IPS-11a (cell line): ENCODE data around the gene ABCA2.
A peak's percentile ranks its signal among the peaks of the same experiment; 100 is the strongest.

Source experiments
- H3K4me3 ChIP-seq: one replicate; pipeline ENCODE4 v1.5.1; 2013; ENCODE audit warnings: low read depth, low read length, control low read depth

Gene ABCA2

DNA sequence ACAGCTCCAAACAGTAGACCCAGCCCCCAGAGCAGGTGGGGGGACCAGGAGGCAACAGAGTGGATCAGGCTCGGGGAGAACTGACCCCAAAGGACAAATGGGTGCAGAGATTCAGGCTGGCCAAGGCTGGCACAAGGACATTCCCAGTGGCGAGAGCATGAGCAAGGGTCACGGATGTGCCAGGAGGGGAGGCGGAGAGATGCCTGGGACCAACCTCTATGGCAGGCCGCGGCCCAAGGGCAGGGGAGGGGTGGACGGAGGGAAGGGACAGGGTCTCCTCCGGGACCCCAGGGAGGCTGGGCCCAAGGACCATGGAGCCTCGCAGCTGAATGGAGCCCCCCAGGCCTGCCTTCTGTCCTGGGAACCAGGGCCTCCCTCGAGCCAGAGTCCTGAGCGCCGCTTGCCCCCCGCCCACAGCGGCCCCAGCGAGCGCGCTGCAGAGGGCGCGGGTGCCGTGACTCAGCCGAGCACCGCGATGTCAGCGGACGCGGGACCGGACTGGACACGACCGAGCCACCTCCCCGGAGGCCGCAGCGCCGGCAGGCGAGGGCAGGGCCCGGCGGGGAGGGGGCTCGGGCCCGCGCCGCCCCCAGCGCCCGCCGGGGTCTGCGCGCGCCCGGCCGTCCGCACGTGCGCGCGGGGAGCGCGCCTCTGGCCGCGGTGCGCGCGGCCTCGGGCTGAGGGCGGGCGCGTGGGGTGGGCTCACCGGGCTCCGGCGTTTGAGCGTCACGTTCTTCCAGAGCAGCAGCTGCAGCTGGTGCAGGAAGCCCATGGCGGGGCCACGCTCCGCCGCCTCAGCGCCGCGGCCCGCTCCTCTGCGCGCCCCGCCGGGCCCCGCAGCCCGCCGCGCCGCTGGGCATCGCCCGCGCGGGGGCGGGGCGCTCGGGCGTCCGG is at the start of gene ABCA2:
Gene ABCA2, minus strand, starts transcription at position 869 of the 894 bp plus-strand sequence. Its CDS starts 97 bp downstream, at position 772.
- peak within 1 kb of the TSS; percentile 39 for H3K4me3 ChIP-seq

- H3K4me3 ChIP-seq: peak within 1 kb of the TSS; percentile 42
Observed at GRCh38 chr9:137077010-137077747, 49.1 kb upstream of the ABCA2 start, which contains the start of gene UAP1L1. TSS of gene UAP1L1 (plus strand) at chr9:137077517. CDS start at chr9:137077533, 16 bp downstream.

GRCh38 chr9:137076636-137077009 is 48.6 kb upstream of the ABCA2 start:
- H3K4me3 ChIP-seq: peak overlapping the region; percentile 18

- H3K4me3 ChIP-seq: no peak overlapping the region
Observed at GRCh38 chr9:137075275-137075775, 47.3 kb upstream of the ABCA2 start.

DNA sequence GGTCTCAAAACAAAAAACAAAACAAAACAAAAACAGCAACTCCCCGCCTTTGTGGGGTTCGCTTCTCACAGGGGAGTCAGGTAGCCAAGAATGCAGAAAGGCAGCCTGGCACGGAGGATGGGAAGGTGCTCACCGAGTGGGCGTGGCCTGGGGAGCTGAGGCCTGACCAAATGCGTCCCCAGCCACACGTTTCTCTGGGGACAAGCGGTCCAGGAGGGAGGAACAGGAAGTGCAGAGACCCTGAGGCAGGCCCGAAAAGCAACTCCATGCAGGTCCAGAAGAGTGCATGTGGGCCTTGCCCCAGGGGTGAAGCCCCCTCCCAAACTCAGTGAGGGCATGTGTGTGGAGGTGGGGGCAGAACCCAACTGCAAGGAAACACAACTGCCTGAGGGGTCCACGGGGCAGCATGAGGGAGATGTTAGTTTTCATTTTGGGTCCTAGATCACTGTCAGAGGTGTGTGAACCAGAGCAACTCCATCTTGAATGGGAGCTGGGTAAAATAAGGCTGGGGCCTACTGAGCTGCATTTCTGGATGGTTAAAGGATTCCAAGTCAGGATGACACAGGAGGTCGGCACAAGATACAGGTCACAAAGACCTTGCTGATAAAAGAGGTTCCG is 46.7 kb upstream of the ABCA2 start:
- H3K4me3 ChIP-seq: no peak overlapping the region

DNA sequence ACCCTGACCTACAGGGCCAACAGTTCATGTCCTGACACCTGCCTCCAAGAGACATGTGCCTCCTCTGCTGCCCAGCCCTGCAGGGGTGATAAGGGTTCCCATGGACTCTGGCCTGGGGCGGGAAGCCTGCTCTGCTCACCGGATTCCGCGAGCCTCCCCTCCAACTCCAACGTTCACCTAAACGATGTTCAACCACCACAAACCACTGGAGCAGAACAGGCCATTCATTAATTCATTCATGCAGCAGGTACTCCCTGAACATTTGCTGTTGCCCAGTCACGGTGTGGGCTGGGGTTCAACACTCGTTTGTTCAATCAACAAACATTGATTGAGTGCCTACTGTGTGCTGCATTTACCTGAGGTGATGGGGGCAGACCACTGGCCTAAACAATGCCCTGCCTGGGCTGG is 46.0 kb upstream of the ABCA2 start:
- no peak overlapping the region for H3K4me3 ChIP-seq

GRCh38 chr9:137071282-137071681 is 43.2 kb upstream of the ABCA2 start:
- no peak overlapping the region for H3K4me3 ChIP-seq

GRCh38 chr9:137070906-137071275 is 42.9 kb upstream of the ABCA2 start:
- peak overlapping the region; percentile 4 for H3K4me3 ChIP-seq

GRCh38 chr9:137070201-137070905 is 42.3 kb upstream of the ABCA2 start, which contains the start of gene SAPCD2:
TSS of gene SAPCD2 (minus strand) at chr9:137070557. CDS start at chr9:137070460, 97 bp downstream.
- peak within 1 kb of the TSS; percentile 56 for H3K4me3 ChIP-seq

DNA sequence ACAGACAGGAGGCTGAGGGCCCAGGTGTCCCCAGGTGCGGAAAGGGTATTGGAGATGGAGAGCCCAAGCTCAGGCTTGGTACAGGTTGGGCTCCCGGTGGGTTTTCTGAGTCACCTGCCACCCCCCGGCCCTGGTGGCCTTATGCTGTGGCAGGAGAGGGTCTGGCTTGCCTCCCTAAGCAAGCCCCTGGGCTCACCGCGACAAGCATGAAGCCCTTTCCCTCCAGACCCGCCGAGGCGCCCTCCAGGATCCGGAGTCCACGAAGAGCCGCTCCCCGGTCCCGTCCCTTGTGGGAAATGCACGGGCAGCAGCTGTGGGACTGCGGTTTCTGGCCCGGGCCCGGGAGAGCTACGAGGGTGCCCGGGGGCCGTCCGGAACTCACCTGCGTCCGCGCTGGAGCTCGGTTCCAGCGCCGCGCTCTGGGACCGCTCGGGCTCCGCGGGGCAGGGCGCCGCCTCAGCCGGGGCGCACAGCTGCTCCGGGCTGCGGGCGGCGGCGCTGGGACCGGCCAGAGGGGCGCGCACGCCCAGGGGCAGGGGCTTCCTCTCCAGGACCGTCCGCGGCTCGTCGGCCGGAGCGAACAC is 41.6 kb upstream of the ABCA2 start:
- peak overlapping the region; percentile 56 for H3K4me3 ChIP-seq

- peak overlapping the region; percentile 56 for H3K4me3 ChIP-seq
Observed at GRCh38 chr9:137068539-137069507, 40.8 kb upstream of the ABCA2 start.

GRCh38 chr9:137067860-137068538 is 40.0 kb upstream of the ABCA2 start:
- H3K4me3 ChIP-seq: no peak overlapping the region

DNA sequence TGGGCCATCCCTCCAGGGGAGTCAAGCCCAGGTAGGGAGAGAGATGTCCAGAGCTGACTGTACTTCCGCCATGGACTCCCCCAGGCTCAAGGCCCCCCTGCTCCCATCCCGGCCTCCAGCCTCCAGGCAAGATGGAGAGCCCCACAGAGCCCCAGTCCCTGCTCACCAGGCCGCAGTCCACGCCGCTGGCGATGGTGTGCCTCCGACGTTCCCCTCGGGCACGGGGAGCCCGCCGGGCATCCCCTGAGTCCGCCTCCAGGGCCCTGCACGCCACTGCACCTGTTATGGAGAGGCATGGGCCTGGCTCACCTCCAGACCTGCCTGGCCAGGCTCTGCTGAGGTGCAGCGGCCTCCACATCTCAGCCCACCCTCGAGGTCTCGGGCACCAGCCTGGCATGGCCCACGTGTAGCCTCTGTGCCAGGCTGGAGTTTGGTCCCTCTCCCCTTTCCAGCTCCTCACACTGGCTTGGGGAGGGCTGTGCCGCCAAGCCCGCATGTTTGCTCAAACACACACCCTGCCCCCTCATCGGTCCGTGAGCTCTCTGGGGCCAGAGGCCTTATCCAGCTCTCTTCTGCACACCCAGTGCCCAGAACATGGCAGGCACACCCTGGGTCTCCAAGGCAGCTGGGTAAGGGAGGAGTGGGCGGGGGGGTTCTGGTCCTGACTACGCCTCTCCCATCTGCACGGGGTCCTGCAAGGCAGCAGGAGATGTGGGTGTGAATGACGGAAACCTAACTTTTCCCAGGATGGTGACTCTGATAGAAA is 38.2 kb upstream of the ABCA2 start:
- H3K4me3 ChIP-seq: no peak overlapping the region

- no peak overlapping the region for H3K4me3 ChIP-seq
Observed at GRCh38 chr9:137065336-137065967, 37.4 kb upstream of the ABCA2 start.

- no peak overlapping the region for H3K4me3 ChIP-seq
Observed at GRCh38 chr9:137064880-137065164, 36.8 kb upstream of the ABCA2 start.

GRCh38 chr9:137064027-137064879 is 36.2 kb upstream of the ABCA2 start:
- no peak overlapping the region for H3K4me3 ChIP-seq
